Chondrocyte (in vitro differentiated cells): ENCODE measurements around the gene INPP4B. TPM values are rescaled to one million over a fixed set of nuclear protein-coding genes. Genes with fewer than 3 reads are reported as not detected.

Experiments used
- DNase-seq: peaks from one replicate; pipeline ENCODE4 v3.0.0; 2021; ENCODE audit warnings: mixed read lengths, low spot score
- H3K27ac Mint-ChIP-seq: one replicate; pipeline ENCODE4 v1.8.0; 2021; ENCODE audit warnings: mild to moderate bottlenecking, moderate library complexity, mixed read lengths; ENCODE audit not compliant: unreplicated experiment
- H3K27me3 Mint-ChIP-seq: 2 replicates; pipeline ENCODE4 v1.8.0; 2021; ENCODE audit warnings: low read depth, mixed read lengths
- H3K36me3 Mint-ChIP-seq: 2 replicates; pipeline ENCODE4 v1.8.0; 2021; ENCODE audit warnings: low read depth, mixed read lengths
- H3K4me1 Mint-ChIP-seq: 2 replicates; pipeline ENCODE4 v1.8.0; 2021; ENCODE audit warnings: low read depth, mild to moderate bottlenecking, mixed read lengths
- H3K4me3 Mint-ChIP-seq: one replicate; pipeline ENCODE4 v1.8.0; 2021; ENCODE audit warnings: mild to moderate bottlenecking, moderate library complexity, mixed read lengths; ENCODE audit not compliant: unreplicated experiment
- H3K9me3 Mint-ChIP-seq: 2 replicates; pipeline ENCODE4 v1.8.0; 2021; ENCODE audit warnings: low read depth, mixed read lengths
- CTCF ChIP-seq: fragments of 200-600 bp; sonication (generic); IDR thresholded peaks from 2 replicates; pipeline ENCODE4 v1.5.0; 2021; ENCODE audit warnings: antibody characterized with exemption, mild to moderate bottlenecking, moderate library complexity
- total RNA-seq: library from RNA; stranded (reverse); gene quantifications from 3 replicates; pipeline ENCODE4 v1.2.1, GENCODE V29; 2021

The INPP4B gene
- total RNA-seq, 1 donor from 2014 or later = 30.0 TPM

DNA sequence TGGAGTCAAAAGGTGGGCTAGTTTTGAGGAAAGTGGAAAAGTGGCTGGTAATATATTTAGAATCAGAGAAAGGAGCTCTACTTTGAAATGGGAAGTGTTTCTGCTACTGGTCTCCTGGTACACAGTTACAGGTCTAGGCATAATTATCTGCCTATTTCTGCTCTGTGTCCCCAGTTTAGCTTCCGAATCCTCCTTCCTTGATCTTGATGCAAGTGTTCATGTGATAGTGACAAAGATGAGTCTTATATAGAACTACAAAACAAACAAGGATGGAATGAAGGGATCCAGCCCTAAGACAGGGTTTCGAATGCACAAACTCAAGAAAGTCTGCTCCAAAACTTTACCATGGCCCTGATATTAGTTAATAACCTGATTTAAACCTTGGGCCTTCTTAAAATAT lies 580.2 kb downstream of the INPP4B start:
- DNase-seq = no peak
- Mint-ChIP-seq H3K4me3 (no peak overlapping the region), H3K9me3 (no peaks in the 10 kb centered on the region), H3K27ac (peak overlapping the region; percentile 84), H3K36me3 (peaks cover 12% of the 10 kb centered on the region), H3K27me3 (no peaks in the 10 kb centered on the region), H3K4me1 (peaks cover 59% of the 10 kb centered on the region)
- no peak for TF ChIP-seq CTCF

GRCh38 chr4:142265536-142265935 lies 580.6 kb downstream of the INPP4B start:
- peak overlapping the region; percentile 84 for H3K27ac Mint-ChIP-seq
- H3K4me3 Mint-ChIP-seq = no peak overlapping the region
- no peak for DNase-seq
- TF ChIP-seq CTCF = no peak
- H3K36me3 Mint-ChIP-seq = peaks cover 12% of the 10 kb centered on the region
- no peaks in the 10 kb centered on the region for H3K9me3 Mint-ChIP-seq
- H3K4me1 Mint-ChIP-seq = peaks cover 59% of the 10 kb centered on the region
- H3K27me3 Mint-ChIP-seq = no peaks in the 10 kb centered on the region

DNA sequence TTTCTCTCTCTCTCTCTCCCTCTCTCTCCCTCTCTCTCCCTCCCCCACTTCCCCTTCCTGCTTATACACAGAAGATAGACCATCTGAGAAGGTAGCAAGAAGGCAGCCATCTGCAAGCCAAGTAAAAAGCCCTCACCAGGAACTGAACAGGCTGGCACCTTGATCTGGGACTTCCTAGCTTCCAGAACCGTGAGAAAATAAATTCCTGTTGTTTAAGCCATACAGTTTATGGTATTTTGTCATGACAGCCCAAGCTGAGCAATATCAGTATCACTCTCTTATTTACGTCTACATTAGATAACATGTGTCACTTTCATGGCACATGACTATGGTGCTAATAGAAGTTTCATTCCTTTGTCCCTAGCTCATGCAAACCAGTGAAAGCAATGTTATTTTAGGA lies 581.1 kb downstream of the INPP4B start:
- H3K9me3 Mint-ChIP-seq = no peaks in the 10 kb centered on the region
- peak overlapping the region; percentile 84 for H3K27ac Mint-ChIP-seq

DNA sequence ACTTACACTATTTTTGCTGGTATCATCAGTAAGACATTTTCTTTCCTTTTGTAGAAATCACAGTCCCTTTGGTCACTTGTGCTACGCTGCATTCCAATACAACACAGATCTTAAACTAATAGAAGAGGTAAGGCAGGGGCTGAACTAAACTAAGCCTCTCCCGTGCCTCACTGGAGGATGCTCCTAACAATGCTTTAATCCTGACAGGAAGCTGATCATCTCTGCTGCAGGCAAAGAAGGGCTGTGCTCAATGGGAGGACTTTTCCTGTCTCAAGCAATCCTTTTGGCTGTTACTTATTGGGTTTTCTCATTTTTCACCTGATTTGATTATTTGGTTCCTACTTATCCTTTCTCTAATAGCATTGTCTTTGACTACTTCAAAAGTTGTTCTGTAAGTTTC lies 583.1 kb downstream of the INPP4B start:
- Mint-ChIP-seq H3K4me1 (peaks cover 50% of the 10 kb centered on the region), H3K36me3 (peaks cover 4% of the 10 kb centered on the region), H3K27me3 (no peaks in the 10 kb centered on the region)

More for the DNA sequence above, 581.1 kb downstream of the INPP4B start:
- Mint-ChIP-seq H3K27me3 (no peaks in the 10 kb centered on the region), H3K4me3 (no peak overlapping the region), H3K4me1 (peaks cover 56% of the 10 kb centered on the region), H3K36me3 (peaks cover 9% of the 10 kb centered on the region)
- no peak for DNase-seq
- TF ChIP-seq CTCF = no peak

GRCh38 chr4:142248946-142249345 lies 597.2 kb downstream of the INPP4B start:
- H3K4me3 Mint-ChIP-seq = no peak overlapping the region
- H3K27ac Mint-ChIP-seq = peak overlapping the region; percentile 70
- TF ChIP-seq CTCF = no peak
- peaks cover 9% of the 10 kb centered on the region for H3K4me1 Mint-ChIP-seq
- H3K36me3 Mint-ChIP-seq = peaks cover 8% of the 10 kb centered on the region
- no peak for DNase-seq
- peaks cover 14% of the 10 kb centered on the region for H3K9me3 Mint-ChIP-seq
- no peaks in the 10 kb centered on the region for H3K27me3 Mint-ChIP-seq

More for the DNA sequence above, 583.1 kb downstream of the INPP4B start:
- DNase-seq = no peak
- TF ChIP-seq CTCF = no peak
- H3K4me3 Mint-ChIP-seq = no peak overlapping the region
- H3K27ac Mint-ChIP-seq = no peak overlapping the region
- H3K9me3 Mint-ChIP-seq = no peaks in the 10 kb centered on the region
